Ishikawa (cell line): ENCODE data around the gene CHST11.

Source experiments
- CEBPB ChIP-seq: IDR thresholded peaks from 2 replicates; pipeline ENCODE4 v1.6.1; 2012
- CREB1 ChIP-seq: IDR thresholded peaks from 2 replicates; pipeline ENCODE4 v1.6.1; 2012; ENCODE audit warnings: low read depth
- EGR1 ChIP-seq: IDR thresholded peaks from 2 replicates; pipeline ENCODE4 v1.6.1; 2012
- EP300 ChIP-seq: IDR thresholded peaks from 2 replicates; pipeline ENCODE4 v1.6.1; 2012; ENCODE audit warnings: borderline replicate concordance
- FOXM1 ChIP-seq: IDR thresholded peaks from 2 replicates; pipeline ENCODE4 v1.6.1; 2012; ENCODE audit warnings: low read depth, borderline replicate concordance
- MAX ChIP-seq: IDR thresholded peaks from 2 replicates; pipeline ENCODE4 v1.6.1; 2012
- NFIC ChIP-seq: IDR thresholded peaks from 2 replicates; pipeline ENCODE4 v1.6.1; 2012
- RAD21 ChIP-seq: IDR thresholded peaks from 2 replicates; pipeline ENCODE4 v1.6.1; 2012; ENCODE audit warnings: low read depth
- REST ChIP-seq: IDR thresholded peaks from 2 replicates; pipeline ENCODE4 v1.6.1; 2012; ENCODE audit warnings: low read depth, mild to moderate bottlenecking
- TAF1 ChIP-seq: IDR thresholded peaks from 2 replicates; pipeline ENCODE4 v1.6.1; 2012; ENCODE audit warnings: low read depth, mild to moderate bottlenecking
- TCF12 ChIP-seq: IDR thresholded peaks from 2 replicates; pipeline ENCODE4 v1.6.1; 2012; ENCODE audit warnings: low read depth
- TEAD4 ChIP-seq: IDR thresholded peaks from 2 replicates; pipeline ENCODE4 v1.6.1; 2012
- USF1 ChIP-seq: IDR thresholded peaks from 2 replicates; pipeline ENCODE4 v1.6.1; 2012
- YY1 ChIP-seq: IDR thresholded peaks from 2 replicates; pipeline ENCODE4 v1.6.1; 2012; ENCODE audit warnings: low read depth
- ZBTB7A ChIP-seq: IDR thresholded peaks from 2 replicates; pipeline ENCODE4 v1.6.1; 2012; ENCODE audit warnings: low read depth

The CHST11 gene

GRCh38 chr12:104687823-104688573, 231.2 kb downstream of the CHST11 start:
- TF ChIP-seq EGR1 (no peak), YY1 (no peak), MAX (no peak), FOXM1 (no peak), CREB1 (no peak), ZBTB7A (no peak)

GRCh38 chr12:104689635-104690034, 232.9 kb downstream of the CHST11 start:
- TF ChIP-seq TAF1, result no peak
- TF ChIP-seq EGR1, result no peak
- TF ChIP-seq TEAD4, result no peak
- no peak for TF ChIP-seq YY1
- no peak for TF ChIP-seq RAD21
- no peak for TF ChIP-seq MAX
- TF ChIP-seq NFIC, result no peak
- no peak for TF ChIP-seq REST
- no peak for TF ChIP-seq CREB1
- TF ChIP-seq TCF12, result no peak
- TF ChIP-seq CEBPB, result no peak
- TF ChIP-seq EP300, result no peak

GRCh38 chr12:104691721-104692556, 235.2 kb downstream of the CHST11 start:
- no peak for TF ChIP-seq MAX
- no peak for TF ChIP-seq ZBTB7A
- TF ChIP-seq CREB1, result no peak
- TF ChIP-seq TAF1, result no peak
- no peak for TF ChIP-seq CEBPB
- TF ChIP-seq EGR1, result no peak

- TF ChIP-seq EP300, result no peak
- TF ChIP-seq FOXM1, result no peak
- no peak for TF ChIP-seq MAX
- no peak for TF ChIP-seq NFIC
- TF ChIP-seq CEBPB, result no peak
- TF ChIP-seq EGR1, result no peak
- no peak for TF ChIP-seq YY1
- TF ChIP-seq CREB1, result no peak
- TF ChIP-seq RAD21, result no peak
Observed at GRCh38 chr12:104692557-104693218, 235.9 kb downstream of the CHST11 start.

GRCh38 chr12:104693493-104693892, 236.7 kb downstream of the CHST11 start:
- TF ChIP-seq CEBPB, result no peak
- TF ChIP-seq MAX, result no peak
- no peak for TF ChIP-seq CREB1
- no peak for TF ChIP-seq EP300
- no peak for TF ChIP-seq USF1
- TF ChIP-seq EGR1, result no peak
- no peak for TF ChIP-seq TCF12
- TF ChIP-seq RAD21, result no peak
- no peak for TF ChIP-seq FOXM1
- TF ChIP-seq TAF1, result no peak
- no peak for TF ChIP-seq NFIC
- TF ChIP-seq REST, result no peak
